ENCODE results near the gene WWP2. TPM values are rescaled to one million over a fixed set of nuclear protein-coding genes. Genes with fewer than 3 reads are reported as not detected.

WWP2 gene
- total RNA-seq, 1 donor from 2014 or later: 40.7 TPM

- TF ChIP-seq CTCF (IDR thresholded peaks at IDR 0.05; ENCODE audit: insufficient read depth, low read length, poor library complexity, severe bottlenecking): no peak
- no peak for DNase-seq (ENCODE audit: low read depth)
Observed at GRCh38 chr16:69829338-69829737, 67.2 kb downstream of the WWP2 start.

GRCh38 chr16:69830146-69830533 is 68.0 kb downstream of the WWP2 start:
- DNase-seq (ENCODE audit: low read depth): no peak
- TF ChIP-seq CTCF (IDR thresholded peaks at IDR 0.05; ENCODE audit: insufficient read depth, low read length, poor library complexity, severe bottlenecking): no peak
- no peak overlapping the region for H3K4me3 ChIP-seq (ENCODE audit: low read depth, low read length)
- H3K27me3 ChIP-seq (ENCODE audit: control insufficient read depth, insufficient read depth, low read length): no peaks in the 10 kb centered on the region
- H3K36me3 ChIP-seq (ENCODE audit: control insufficient read depth, insufficient read depth, low read length): no peaks in the 10 kb centered on the region

More at GRCh38 chr16:69829338-69829737, 67.2 kb downstream of the WWP2 start:
- Histone ChIP-seq H3K4me3 (ENCODE audit: low read depth, low read length) (no peak overlapping the region), H3K36me3 (ENCODE audit: control insufficient read depth, insufficient read depth, low read length) (no peaks in the 10 kb centered on the region), H3K27me3 (ENCODE audit: control insufficient read depth, insufficient read depth, low read length) (no peaks in the 10 kb centered on the region)

- DNase-seq (ENCODE audit: low read depth): no peak
- no peak for TF ChIP-seq CTCF (IDR thresholded peaks at IDR 0.05; ENCODE audit: insufficient read depth, low read length, poor library complexity, severe bottlenecking)
- no peaks in the 10 kb centered on the region for H3K27me3 ChIP-seq (ENCODE audit: control insufficient read depth, insufficient read depth, low read length)
- no peak overlapping the region for H3K4me3 ChIP-seq (ENCODE audit: low read depth, low read length)
- no peaks in the 10 kb centered on the region for H3K36me3 ChIP-seq (ENCODE audit: control insufficient read depth, insufficient read depth, low read length)
Observed at GRCh38 chr16:69830534-69831211, 68.5 kb downstream of the WWP2 start.

DNA sequence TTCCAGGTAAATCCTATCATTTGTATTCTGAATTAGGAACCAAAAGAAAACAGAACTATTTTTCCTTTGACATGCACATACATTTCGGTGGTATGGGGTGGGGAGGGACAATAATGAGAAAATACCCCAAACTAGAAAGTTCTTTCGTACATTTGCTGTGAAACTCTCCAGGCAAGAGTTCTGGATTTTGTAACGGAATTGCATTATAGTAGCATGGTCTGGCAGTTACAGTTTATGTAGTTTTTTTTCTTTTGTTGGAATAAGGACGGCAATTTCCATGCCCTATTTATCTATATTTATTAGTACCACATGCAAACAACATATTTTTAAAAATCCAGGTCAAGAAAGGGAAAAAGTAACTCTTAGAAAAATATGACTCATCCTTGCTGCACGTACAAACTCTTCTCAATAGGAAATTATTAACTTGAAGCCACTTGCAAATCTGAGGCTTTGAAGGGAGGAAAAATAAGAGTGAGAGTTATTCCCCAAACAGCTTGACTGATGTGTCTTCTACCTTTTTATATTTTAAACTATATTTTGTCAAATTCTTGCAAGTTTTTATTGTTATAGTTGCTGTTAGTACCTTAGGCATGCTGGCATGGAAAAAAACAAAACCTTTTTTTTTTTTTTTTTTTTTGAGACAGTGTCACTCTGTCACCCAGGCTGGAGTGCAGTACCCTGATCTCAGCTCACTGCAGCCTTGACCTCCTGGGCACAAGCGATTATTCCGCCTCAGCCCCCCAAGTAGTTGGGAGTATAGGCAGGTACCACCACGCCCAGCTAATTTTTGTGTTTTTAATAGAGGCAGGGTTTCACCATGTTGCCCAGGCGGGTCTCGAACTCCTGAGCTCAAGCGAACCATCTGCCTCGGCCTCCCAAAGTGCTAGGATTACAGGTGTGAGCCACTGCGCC is 69.3 kb downstream of the WWP2 start:
- DNase-seq (ENCODE audit: low read depth): peak; percentile 65
- no peak for TF ChIP-seq CTCF (IDR thresholded peaks at IDR 0.05; ENCODE audit: insufficient read depth, low read length, poor library complexity, severe bottlenecking)
- no peak overlapping the region for H3K4me3 ChIP-seq (ENCODE audit: low read depth, low read length)
- H3K27me3 ChIP-seq (ENCODE audit: control insufficient read depth, insufficient read depth, low read length): no peaks in the 10 kb centered on the region
- H3K36me3 ChIP-seq (ENCODE audit: control insufficient read depth, insufficient read depth, low read length): no peaks in the 10 kb centered on the region

GRCh38 chr16:69833357-69834282 is 71.5 kb downstream of the WWP2 start:
- TF ChIP-seq CTCF (IDR thresholded peaks at IDR 0.05; ENCODE audit: insufficient read depth, low read length, poor library complexity, severe bottlenecking): no peak
- no peaks in the 10 kb centered on the region for H3K27me3 ChIP-seq (ENCODE audit: control insufficient read depth, insufficient read depth, low read length)
- DNase-seq (ENCODE audit: low read depth): no peak
- H3K4me3 ChIP-seq (ENCODE audit: low read depth, low read length): no peak overlapping the region
- H3K36me3 ChIP-seq (ENCODE audit: control insufficient read depth, insufficient read depth, low read length): no peaks in the 10 kb centered on the region

Data from kidney epithelial cell (primary cell).